Thoracic aorta (tissue), 2 donors: ENCODE measurements around the gene ABCG2. TPM values are rescaled to one million over a fixed set of nuclear protein-coding genes. Genes with fewer than 3 reads are reported as not detected.

ENCODE experiments used
- ATAC-seq: fragments of 150-250 bp; one replicate; pipeline ENCODE4 v1.8.0; 2017; ENCODE audit warnings: low read depth; ENCODE audit not compliant: insufficient number of reproducible peaks, low FRiP score
- DNase-seq: peaks from one replicate; pipeline ENCODE4 v3.0.0-alpha.2; 2020; ENCODE audit warnings: low spot score
- H3K27ac ChIP-seq, 2 donors: fragments of 200-600 bp; sonication (generic); 1 replicate in 1 of 2; 2 replicates in 1 of 2; pipeline ENCODE4 v1.5.1; 2016; ENCODE audit warnings: mild to moderate bottlenecking in 2 of 2, moderate library complexity in 2 of 2
- H3K27me3 ChIP-seq: fragments of 200-600 bp; sonication (generic); replicated peaks from 2 replicates; pipeline ENCODE4 v1.6.0; 2016; ENCODE audit warnings: mild to moderate bottlenecking; ENCODE audit not compliant: insufficient read depth
- H3K36me3 ChIP-seq: fragments of 200-600 bp; sonication (generic); one replicate; pipeline ENCODE4 v1.5.1; 2016
- H3K4me1 ChIP-seq, 2 donors: fragments of 200-600 bp; sonication (generic); 1 replicate in 1 of 2; 2 replicates in 1 of 2; pipeline versions ENCODE4 v1.5.1 to v1.6.0; 2016; ENCODE audit warnings: low read depth in 2 of 2, mild to moderate bottlenecking in 1 of 2; ENCODE audit not compliant: control insufficient read depth in 1 of 2
- H3K4me3 ChIP-seq: fragments of 200-600 bp; sonication (generic); 2 replicates; pipeline ENCODE4 v1.5.1; 2016; ENCODE audit warnings: mild to moderate bottlenecking
- H3K9me3 ChIP-seq: fragments of 200-600 bp; sonication (generic); 2 replicates; pipeline ENCODE4 v1.5.1; 2016
- total RNA-seq, 2 donors: library from RNA; depleted of rRNA; stranded (reverse); fragments of >200 nt; gene quantifications; one replicate each; pipeline versions ENCODE4 v1.1.0 to v1.2.3, GENCODE V29; 2016
- TF ChIP-seq, protein P1 (sequence below): fragments of 200-600 bp; sonication (generic); IDR thresholded peaks from one replicate; pipeline ENCODE4 v1.5.1; 2019; ENCODE audit warnings: antibody characterized with exemption

Gene ABCG2
- total RNA-seq, 2 donors from 2014 or later = 2.4 to 7.3 TPM

DNA sequence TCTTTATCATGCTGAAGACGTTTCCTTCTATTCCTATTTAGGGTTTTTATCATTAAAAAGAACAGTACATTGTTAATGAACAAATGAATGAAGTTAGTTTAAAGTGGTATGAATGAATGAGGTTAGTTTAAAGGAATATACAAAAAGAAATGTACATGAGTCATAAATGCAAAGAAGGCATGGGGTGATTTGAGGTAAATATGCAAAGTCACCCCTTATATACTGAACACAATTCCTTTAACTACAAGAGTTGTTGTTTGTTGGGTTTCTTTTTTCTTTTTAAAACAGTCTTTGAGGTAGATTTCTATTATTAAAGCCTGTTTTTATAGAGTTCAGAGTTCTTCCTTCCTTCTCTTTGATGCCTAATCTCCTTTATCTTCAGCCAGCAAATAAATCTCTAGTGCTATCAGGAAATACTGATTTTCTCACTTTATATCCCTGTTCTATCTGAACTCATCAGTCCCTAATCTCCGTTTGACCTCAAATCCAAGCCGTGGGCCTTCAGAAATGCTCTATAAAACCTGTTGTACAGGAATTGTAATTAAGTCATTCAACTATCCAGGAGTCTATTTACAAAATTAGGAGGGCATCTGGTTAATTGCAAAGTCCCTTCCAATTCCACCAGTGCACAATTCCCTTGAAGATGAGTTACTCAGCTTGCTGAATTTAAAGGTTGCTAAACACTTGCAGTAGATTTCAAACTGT lies 31.6 kb upstream of the ABCG2 start:
- DNase-seq = no peak
- H3K36me3 ChIP-seq = no peaks in the 10 kb centered on the region
- TF ChIP-seq, protein P1, sequence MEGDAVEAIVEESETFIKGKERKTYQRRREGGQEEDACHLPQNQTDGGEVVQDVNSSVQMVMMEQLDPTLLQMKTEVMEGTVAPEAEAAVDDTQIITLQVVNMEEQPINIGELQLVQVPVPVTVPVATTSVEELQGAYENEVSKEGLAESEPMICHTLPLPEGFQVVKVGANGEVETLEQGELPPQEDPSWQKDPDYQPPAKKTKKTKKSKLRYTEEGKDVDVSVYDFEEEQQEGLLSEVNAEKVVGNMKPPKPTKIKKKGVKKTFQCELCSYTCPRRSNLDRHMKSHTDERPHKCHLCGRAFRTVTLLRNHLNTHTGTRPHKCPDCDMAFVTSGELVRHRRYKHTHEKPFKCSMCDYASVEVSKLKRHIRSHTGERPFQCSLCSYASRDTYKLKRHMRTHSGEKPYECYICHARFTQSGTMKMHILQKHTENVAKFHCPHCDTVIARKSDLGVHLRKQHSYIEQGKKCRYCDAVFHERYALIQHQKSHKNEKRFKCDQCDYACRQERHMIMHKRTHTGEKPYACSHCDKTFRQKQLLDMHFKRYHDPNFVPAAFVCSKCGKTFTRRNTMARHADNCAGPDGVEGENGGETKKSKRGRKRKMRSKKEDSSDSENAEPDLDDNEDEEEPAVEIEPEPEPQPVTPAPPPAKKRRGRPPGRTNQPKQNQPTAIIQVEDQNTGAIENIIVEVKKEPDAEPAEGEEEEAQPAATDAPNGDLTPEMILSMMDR = no peak
- H3K27ac ChIP-seq = no peak overlapping the region
- ATAC-seq = no peak
- no peaks in the 10 kb centered on the region for H3K9me3 ChIP-seq
- H3K4me3 ChIP-seq = no peak overlapping the region
- no peaks in the 10 kb centered on the region for H3K4me1 ChIP-seq
- H3K27me3 ChIP-seq = no peaks in the 10 kb centered on the region

DNA sequence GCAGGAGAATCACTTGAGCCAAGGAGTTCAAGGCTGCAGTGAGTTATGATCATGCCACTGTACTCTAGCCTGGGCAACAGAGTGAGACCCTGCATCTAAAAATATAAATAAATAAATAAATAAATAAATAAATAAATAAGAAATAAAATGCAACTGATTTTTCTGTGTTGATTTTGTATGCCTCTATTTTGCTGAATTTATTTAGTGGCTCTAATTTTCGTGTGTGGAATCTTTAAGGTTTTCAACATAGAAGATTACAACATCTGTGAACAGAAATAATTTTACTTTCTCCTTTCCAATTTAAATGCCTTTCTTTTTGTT lies 30.9 kb upstream of the ABCG2 start:
- TF ChIP-seq, protein P1 = no peak
- no peaks in the 10 kb centered on the region for H3K27me3 ChIP-seq
- DNase-seq = no peak
- H3K27ac ChIP-seq = no peak overlapping the region
- ATAC-seq = no peak
- no peaks in the 10 kb centered on the region for H3K36me3 ChIP-seq
- H3K9me3 ChIP-seq = no peaks in the 10 kb centered on the region
- no peak overlapping the region for H3K4me3 ChIP-seq
- no peaks in the 10 kb centered on the region for H3K4me1 ChIP-seq

DNA sequence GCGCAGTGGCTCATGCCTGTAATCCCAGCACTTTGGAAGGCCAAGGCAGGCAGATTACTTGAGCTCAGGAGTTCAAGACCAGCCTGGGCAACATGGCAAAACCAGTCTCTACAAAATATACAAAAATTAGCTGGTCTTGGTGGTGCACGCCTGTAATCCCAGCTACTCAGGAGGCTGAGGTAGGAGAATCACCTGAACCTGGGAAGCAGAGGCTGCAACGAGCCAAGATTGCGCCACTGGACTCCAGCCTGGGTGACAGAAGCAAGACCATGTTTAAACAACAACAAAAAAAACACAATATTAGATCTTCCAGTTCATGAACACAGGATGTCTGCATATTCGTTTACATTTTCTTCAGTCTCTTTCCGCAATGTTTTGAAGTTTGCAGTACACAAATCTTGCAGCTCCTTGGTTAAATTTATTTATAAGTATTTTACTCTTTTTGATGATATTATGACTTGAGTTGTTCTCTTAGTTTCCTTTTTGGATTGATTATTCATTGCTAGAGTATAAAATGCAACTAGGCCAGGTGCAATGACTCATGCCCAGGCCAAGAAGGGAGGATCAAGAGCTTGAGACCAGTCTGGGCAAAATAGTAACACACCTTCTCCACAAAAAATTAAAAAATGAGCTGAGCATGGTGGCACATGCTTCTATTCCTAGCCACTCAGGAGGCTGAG lies 30.4 kb upstream of the ABCG2 start:
- DNase-seq (no peak), ATAC-seq (no peak)
- Histone ChIP-seq H3K4me1 (no peaks in the 10 kb centered on the region), H3K36me3 (no peaks in the 10 kb centered on the region), H3K9me3 (no peaks in the 10 kb centered on the region), H3K27ac (no peak overlapping the region), H3K27me3 (no peaks in the 10 kb centered on the region), H3K4me3 (no peak overlapping the region)
- TF ChIP-seq, protein P1 = no peak

DNA sequence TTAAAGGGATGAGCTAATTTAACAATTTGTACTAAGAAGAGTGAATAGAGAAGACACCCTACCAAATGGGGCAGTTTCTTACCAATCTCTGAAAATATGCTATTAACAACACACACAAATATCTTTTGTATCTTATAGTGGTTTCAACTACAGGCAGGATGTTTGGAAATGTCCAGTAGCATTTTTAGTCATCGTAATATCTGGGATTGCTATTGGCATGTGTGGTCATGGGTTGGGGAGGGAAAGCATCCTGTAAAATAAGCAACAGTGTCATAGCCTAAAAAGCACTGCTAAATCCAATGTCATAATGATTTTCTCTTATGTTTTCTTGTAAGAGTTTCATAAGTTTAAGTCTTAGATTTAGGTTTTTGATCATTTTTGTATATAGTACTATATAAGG lies 29.3 kb upstream of the ABCG2 start:
- TF ChIP-seq, protein P1 = no peak
- no peaks in the 10 kb centered on the region for H3K27me3 ChIP-seq
- DNase-seq = no peak
- no peaks in the 10 kb centered on the region for H3K4me1 ChIP-seq
- H3K27ac ChIP-seq = no peak overlapping the region
- ATAC-seq = no peak
- H3K4me3 ChIP-seq = no peak overlapping the region
- H3K36me3 ChIP-seq = no peaks in the 10 kb centered on the region
- H3K9me3 ChIP-seq = no peaks in the 10 kb centered on the region

DNA sequence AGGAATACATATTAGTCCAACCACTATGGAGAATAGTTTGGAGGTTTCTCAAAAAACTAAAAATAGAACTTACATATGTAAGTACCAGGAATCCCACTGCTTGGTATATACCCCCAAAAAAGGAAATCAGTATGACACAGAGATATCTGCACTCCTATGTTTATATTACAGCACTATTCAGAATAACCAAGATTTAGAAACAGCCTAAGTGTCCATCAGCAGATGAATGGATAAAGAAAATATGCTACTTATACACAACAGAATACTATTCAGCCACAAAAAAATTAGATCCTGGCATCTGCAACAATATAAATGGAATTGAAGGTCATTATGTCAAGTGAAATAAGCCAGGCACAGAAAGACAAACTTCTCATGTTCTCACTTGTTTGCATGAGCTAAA lies 27.5 kb upstream of the ABCG2 start:
- no peaks in the 10 kb centered on the region for H3K9me3 ChIP-seq
- H3K4me3 ChIP-seq = no peak overlapping the region
- no peak overlapping the region for H3K27ac ChIP-seq
- no peaks in the 10 kb centered on the region for H3K27me3 ChIP-seq
- DNase-seq = no peak
- H3K36me3 ChIP-seq = no peaks in the 10 kb centered on the region
- TF ChIP-seq, protein P1 = no peak
- ATAC-seq = no peak
- no peaks in the 10 kb centered on the region for H3K4me1 ChIP-seq
